MM.1S (cell line): ENCODE measurements around the gene OR1F1.
"Not testable (repeated sequence)": the region's sequence is repeated elsewhere in the genome, so short reads cannot be mapped to it uniquely, and the experiment has no call there.

Experiments used
- DNase-seq: peaks from one replicate; pipeline ENCODE4 v3.0.0-alpha.2; 2015
- H2AFZ ChIP-seq: fragments of 300-600 bp; sonication (generic); 2 replicates; pipeline ENCODE4 v1.6.0; 2016; ENCODE audit warnings: antibody characterized with exemption, low read length
- H3F3A ChIP-seq: fragments of 300-600 bp; sonication (generic); 2 replicates; pipeline ENCODE4 v1.6.1; 2016; ENCODE audit warnings: mild to moderate bottlenecking, antibody characterized with exemption, low read length, moderate library complexity, mixed read lengths; ENCODE audit not compliant: insufficient read depth
- H3K27ac ChIP-seq: fragments of 300-600 bp; sonication (generic); 2 replicates; pipeline ENCODE4 v1.5.1; 2016; ENCODE audit warnings: mild to moderate bottlenecking, low read length
- H3K27me3 ChIP-seq: fragments of 300-600 bp; sonication (generic); replicated peaks from 2 replicates; pipeline ENCODE4 v1.6.0; 2016; ENCODE audit warnings: low read length; ENCODE audit not compliant: insufficient read depth
- H3K36me3 ChIP-seq: fragments of 300-600 bp; sonication (generic); replicated peaks from 2 replicates; pipeline ENCODE4 v1.6.1; 2016; ENCODE audit warnings: mild to moderate bottlenecking, low read length, mixed read lengths; ENCODE audit not compliant: insufficient read depth
- H3K4me1 ChIP-seq: fragments of 300-600 bp; sonication (generic); 2 replicates; pipeline ENCODE4 v1.6.1; 2016; ENCODE audit warnings: low read length, mixed read lengths
- H3K4me2 ChIP-seq: fragments of 300-600 bp; sonication (generic); 2 replicates; pipeline ENCODE4 v1.6.0; 2016; ENCODE audit warnings: low read depth, low read length
- H3K4me3 ChIP-seq: fragments of 300-600 bp; sonication (generic); 2 replicates; pipeline ENCODE4 v1.5.1; 2016; ENCODE audit warnings: low read length, mixed read lengths
- H3K79me2 ChIP-seq: fragments of 300-600 bp; sonication (generic); 2 replicates; pipeline ENCODE4 v1.6.1; 2016; ENCODE audit warnings: mixed run types, low read length, mixed read lengths
- H3K9ac ChIP-seq: fragments of 300-600 bp; sonication (generic); 2 replicates; pipeline ENCODE4 v1.6.1; 2016; ENCODE audit warnings: low read length, mixed read lengths
- H3K9me2 ChIP-seq: fragments of 300-600 bp; sonication (generic); replicated peaks from 2 replicates; pipeline ENCODE4 v1.6.1; 2016; ENCODE audit warnings: mild to moderate bottlenecking, low read length, mixed read lengths; ENCODE audit not compliant: insufficient read depth
- H3K9me3 ChIP-seq: fragments of 300-600 bp; sonication (generic); replicated peaks from 2 replicates; pipeline ENCODE4 v1.6.1; 2016; ENCODE audit warnings: mild to moderate bottlenecking, low read length, mixed read lengths; ENCODE audit not compliant: insufficient read depth
- H4K20me1 ChIP-seq: fragments of 300-600 bp; sonication (generic); 2 replicates; pipeline ENCODE4 v1.6.1; 2016; ENCODE audit warnings: mild to moderate bottlenecking, low read length, moderate library complexity, mixed read lengths; ENCODE audit not compliant: insufficient read depth
- EZH2 ChIP-seq: fragments of 300-600 bp; sonication (generic); optimal IDR thresholded peaks from 2 replicates; pipeline ENCODE3; 2017; ENCODE audit warnings: low read depth, mild to moderate bottlenecking, antibody characterized with exemption, low read length, mixed read lengths
- EZH2phosphoT487 ChIP-seq: fragments of 300-600 bp; sonication (generic); IDR thresholded peaks from 2 replicates; pipeline ENCODE4 v1.6.1; 2018; ENCODE audit warnings: antibody characterized with exemption, low read length
- TF ChIP-seq, protein P1 (sequence below): fragments of 300-600 bp; sonication (generic); IDR thresholded peaks from 2 replicates; pipeline ENCODE4 v1.5.1; 2016; ENCODE audit warnings: antibody characterized with exemption, low read length, mixed read lengths

Gene OR1F1

DNA sequence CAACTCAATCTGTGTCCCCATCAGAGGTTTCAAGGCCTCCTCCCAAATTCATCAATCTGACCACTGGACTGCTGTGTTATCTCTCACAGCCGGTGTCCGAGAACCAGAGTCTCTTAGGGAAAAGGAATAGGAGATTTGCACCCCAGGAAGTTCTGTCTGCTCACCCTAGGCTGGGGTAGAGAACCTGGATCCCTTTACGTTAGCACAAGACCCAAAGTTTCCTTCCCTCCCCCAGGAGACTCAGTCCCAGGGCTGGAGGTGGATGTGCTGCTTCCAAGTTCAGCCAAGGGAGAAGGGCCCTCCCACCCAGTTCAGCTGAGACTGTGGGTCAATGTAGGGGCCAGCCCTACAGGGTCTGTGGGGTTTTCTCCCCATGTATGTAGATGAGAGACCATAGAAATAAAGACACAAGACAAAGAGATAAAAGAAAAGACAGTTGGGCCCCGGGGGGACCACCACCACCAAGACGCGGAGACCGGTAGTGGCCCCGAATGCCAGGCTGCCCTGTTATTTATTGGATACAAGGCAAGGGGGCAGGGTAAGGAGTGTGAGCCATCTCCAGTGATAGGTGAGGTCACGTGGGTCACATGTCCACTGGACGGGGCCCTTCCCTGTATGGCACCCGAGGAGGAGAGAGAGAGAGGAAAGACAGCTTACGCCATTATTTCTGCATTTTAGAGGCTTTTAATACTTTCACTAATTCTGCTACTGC lies 22.7 kb upstream of the OR1F1 start:
- Histone ChIP-seq H3F3A (no peaks in the 10 kb centered on the region; the same call in 1 of the 2 replicates), H3K79me2 (no peaks in the 10 kb centered on the region), H2AFZ (peak overlapping the region; percentile 84), H4K20me1 (no peaks in the 10 kb centered on the region), H3K4me1 (no peaks in the 10 kb centered on the region), H3K9me2 (no peaks in the 10 kb centered on the region), H3K4me3 (peak overlapping the region; percentile 53), H3K9ac (no peak overlapping the region), H3K4me2 (peak overlapping the region; percentile 83), H3K36me3 (no peaks in the 10 kb centered on the region), H3K9me3 (no peaks in the 10 kb centered on the region), H3K27me3 (peaks cover 55% of the 10 kb centered on the region), H3K27ac (no peak overlapping the region)
- DNase-seq, result no peak
- no peak for TF ChIP-seq EZH2
- TF ChIP-seq, protein P1, sequence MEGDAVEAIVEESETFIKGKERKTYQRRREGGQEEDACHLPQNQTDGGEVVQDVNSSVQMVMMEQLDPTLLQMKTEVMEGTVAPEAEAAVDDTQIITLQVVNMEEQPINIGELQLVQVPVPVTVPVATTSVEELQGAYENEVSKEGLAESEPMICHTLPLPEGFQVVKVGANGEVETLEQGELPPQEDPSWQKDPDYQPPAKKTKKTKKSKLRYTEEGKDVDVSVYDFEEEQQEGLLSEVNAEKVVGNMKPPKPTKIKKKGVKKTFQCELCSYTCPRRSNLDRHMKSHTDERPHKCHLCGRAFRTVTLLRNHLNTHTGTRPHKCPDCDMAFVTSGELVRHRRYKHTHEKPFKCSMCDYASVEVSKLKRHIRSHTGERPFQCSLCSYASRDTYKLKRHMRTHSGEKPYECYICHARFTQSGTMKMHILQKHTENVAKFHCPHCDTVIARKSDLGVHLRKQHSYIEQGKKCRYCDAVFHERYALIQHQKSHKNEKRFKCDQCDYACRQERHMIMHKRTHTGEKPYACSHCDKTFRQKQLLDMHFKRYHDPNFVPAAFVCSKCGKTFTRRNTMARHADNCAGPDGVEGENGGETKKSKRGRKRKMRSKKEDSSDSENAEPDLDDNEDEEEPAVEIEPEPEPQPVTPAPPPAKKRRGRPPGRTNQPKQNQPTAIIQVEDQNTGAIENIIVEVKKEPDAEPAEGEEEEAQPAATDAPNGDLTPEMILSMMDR, result no peak
- TF ChIP-seq EZH2phosphoT487, result no peak

DNA sequence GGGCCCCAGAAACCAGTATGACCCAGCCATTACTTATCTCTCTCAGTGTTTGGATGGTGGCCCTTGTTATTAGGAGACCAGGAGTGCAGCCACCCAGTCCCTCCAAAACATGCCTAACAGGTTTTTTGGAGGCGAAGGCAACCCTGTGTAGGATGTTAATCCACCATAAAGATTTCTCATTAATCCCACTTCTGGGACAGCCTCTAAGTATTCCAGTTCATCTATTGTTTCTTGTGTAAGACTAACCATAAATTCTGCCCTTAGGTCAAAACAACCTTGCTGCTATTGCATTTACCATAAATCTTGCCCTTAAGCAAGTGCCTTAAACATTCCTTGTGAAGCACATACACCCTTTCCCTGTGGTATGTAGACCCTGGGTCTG lies 21.5 kb upstream of the OR1F1 start:
- TF ChIP-seq, protein P1, result no peak
- TF ChIP-seq EZH2 (no peak), EZH2phosphoT487 (no peak)
- Histone ChIP-seq H3K79me2 (no peaks in the 10 kb centered on the region), H3F3A (peaks cover 10% of the 10 kb centered on the region), H3K27ac (no peak overlapping the region), H3K9ac (no peak overlapping the region), H2AFZ (no peak overlapping the region), H3K27me3 (peaks cover 66% of the 10 kb centered on the region), H3K4me2 (no peak overlapping the region), H3K36me3 (no peaks in the 10 kb centered on the region), H3K9me2 (no peaks in the 10 kb centered on the region), H4K20me1 (no peaks in the 10 kb centered on the region), H3K4me1 (0 out of 2 replicates have a peak, but pooled peaks cover 6% of the 10 kb centered on the region), H3K4me3 (no peak overlapping the region), H3K9me3 (no peaks in the 10 kb centered on the region)
- no peak for DNase-seq

DNA sequence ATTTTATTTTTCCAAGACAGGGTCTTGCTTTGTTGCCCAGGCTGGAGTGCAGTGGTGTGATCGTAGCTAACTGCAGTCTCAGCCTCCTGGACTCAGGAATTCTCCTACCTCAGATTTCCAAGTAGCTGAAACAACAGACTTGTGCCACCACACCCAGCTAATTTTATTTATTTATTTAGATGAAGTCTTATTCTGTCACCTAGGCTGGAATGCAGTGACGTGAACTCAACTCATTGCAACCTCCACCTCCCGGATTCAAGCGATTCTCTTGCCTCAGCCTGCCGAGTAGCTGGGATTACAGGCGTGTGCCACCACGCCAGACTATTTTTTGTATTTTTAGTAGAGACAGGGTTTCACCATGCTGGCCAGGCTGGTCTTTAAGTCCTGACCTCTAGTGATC lies 19.3 kb upstream of the OR1F1 start:
- DNase-seq, H3K36me3 ChIP-seq, H3K4me2 ChIP-seq, H3K9ac ChIP-seq, H4K20me1 ChIP-seq, H3K4me3 ChIP-seq, H2AFZ ChIP-seq, H3K27ac ChIP-seq, H3K9me3 ChIP-seq, H3K9me2 ChIP-seq, H3K79me2 ChIP-seq: not testable (repeated sequence)
- Histone ChIP-seq H3F3A (peaks cover 30% of the 10 kb centered on the region), H3K4me1 (peaks cover 20% of the 10 kb centered on the region), H3K27me3 (peaks cover 66% of the 10 kb centered on the region)

DNA sequence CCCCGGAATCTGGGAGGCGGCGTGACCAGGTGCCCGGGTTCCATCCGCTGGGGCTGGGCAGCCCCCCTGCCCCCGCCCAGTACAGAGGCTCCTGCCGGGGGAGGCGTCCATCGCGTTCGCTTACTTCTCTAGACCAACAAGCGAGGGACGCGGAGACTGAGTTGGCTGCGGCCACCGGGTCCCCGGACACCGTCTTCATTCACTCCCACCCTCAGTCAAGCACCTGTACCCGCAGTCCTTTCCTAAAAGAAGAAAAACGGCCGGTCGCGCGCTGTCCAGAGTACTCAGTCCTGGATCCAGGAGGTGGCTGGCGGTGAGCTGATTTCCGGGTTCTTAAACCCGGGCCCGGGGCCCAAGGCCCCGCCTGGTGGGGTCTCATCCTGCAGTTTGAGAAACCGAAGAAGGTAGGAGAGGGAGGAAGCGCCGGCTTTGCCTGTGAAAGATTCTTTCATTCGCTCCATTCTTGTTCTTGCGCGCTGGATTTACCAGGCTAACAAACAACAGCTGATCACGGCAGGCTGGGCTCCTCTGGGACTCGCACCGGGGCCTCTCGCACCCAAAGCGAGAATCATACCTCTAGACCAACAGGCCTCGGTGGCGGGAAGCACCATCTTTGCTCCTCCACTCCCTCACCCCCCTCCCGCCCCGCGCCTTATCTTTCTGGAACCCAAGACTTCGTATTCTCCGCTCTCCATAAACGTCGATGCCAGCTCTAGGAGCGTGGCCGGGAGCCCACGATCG lies 17.4 kb upstream of the OR1F1 start:
- DNase-seq, result no peak
- H3K27ac ChIP-seq, result no peak overlapping the region
- no peaks in the 10 kb centered on the region for H3K9me2 ChIP-seq
- H3F3A ChIP-seq, result peaks cover 37% of the 10 kb centered on the region
- no peak overlapping the region; the same call in 1 of the 2 replicates for H3K4me3 ChIP-seq
- no peak overlapping the region for H2AFZ ChIP-seq
- H3K36me3 ChIP-seq, result no peaks in the 10 kb centered on the region
- peak overlapping the region; percentile 69; the same call in 1 of the 2 replicates for H3K4me2 ChIP-seq
- peaks cover 64% of the 10 kb centered on the region for H3K27me3 ChIP-seq
- H3K79me2 ChIP-seq, result no peaks in the 10 kb centered on the region
- no peak overlapping the region for H3K9ac ChIP-seq
- no peaks in the 10 kb centered on the region for H3K9me3 ChIP-seq
- H4K20me1 ChIP-seq, result no peaks in the 10 kb centered on the region
- TF ChIP-seq EZH2phosphoT487 (no peak), EZH2 (peak; percentile 16)
- TF ChIP-seq, protein P1, result no peak
- peaks cover 24% of the 10 kb centered on the region for H3K4me1 ChIP-seq
